ENCODE results near the gene STK16. TPM values are rescaled to one million over a fixed set of nuclear protein-coding genes. Genes with fewer than 3 reads are reported as not detected.
"Not testable (repeated sequence)": the region's sequence is repeated elsewhere in the genome, so short reads cannot be mapped to it uniquely, and the experiment has no call there.

The STK16 gene
- total and polyA plus RNA-seq, 7 experiments from 2014 or later = 17.4 to 35.0 (median 21.8) TPM

GRCh38 chr2:219201331-219201730 lies 43.9 kb upstream of the STK16 start:
- H3K4me1 ChIP-seq (ENCODE audit: control insufficient read depth in 2 of 2, insufficient read depth in 2 of 2, low read length in 2 of 2) = peaks cover 10 to 15% of the 10 kb centered on the region in 2 donors
- ATAC-seq; H3K4me3 ChIP-seq (ENCODE audit: low read length); H3K27me3 ChIP-seq (ENCODE audit: control insufficient read depth in 2 of 2, insufficient read depth in 2 of 2, low read length in 2 of 2); H3K9me3 ChIP-seq (ENCODE audit: control insufficient read depth in 2 of 3, low read length in 3 of 3); H3K36me3 ChIP-seq (ENCODE audit: control insufficient read depth in 2 of 3, insufficient read depth in 3 of 3, low read length in 3 of 3); H3K9me3 Mint-ChIP-seq; intact Hi-C loops (cut with micrococcal nuclease); H3K4me3 Mint-ChIP-seq; H3K27ac ChIP-seq (ENCODE audit: low read depth, low read length); H3K36me3 Mint-ChIP-seq: not testable (repeated sequence)
- DNase-seq = peak in 1 of 9 donors; percentile 9
- peaks cover 10 to 26% (median 16%) of the 10 kb centered on the region in 7 donors for H3K4me1 Mint-ChIP-seq
- CTCF ChIA-PET = interaction anchor here (1.3 kb wide), 1 partner anchor 80 kb away, joined by 3 read pairs; no protein-coding TSS in a partner anchor
- peaks cover 0 to 12% (median 8%) of the 10 kb centered on the region in 5 donors for H3K27me3 Mint-ChIP-seq
- POLR2A ChIA-PET = interaction anchor here (2.9 to 17.4 kb wide), 3 partner anchors 10 to 28 kb away, joined by 11 to 343 read pairs (median 21); partner anchors contain the start of genes CNPPD1 and SLC23A3
- peak overlapping the region in 1 of 9 donors; percentile 37 for H3K27ac Mint-ChIP-seq

GRCh38 chr2:219204425-219205164 lies 40.7 kb upstream of the STK16 start:
- intact Hi-C loops (cut with micrococcal nuclease) = loop anchor here (5.0 kb wide), 3 partner anchors 293 to 393 kb away; partner anchors contain the start of genes CHPF (in 1 of the 2), GMPPA (in 1 of the 2), STK11IP (in 1 of the 2) and TMEM198 (in 1 of the 2)
- peak overlapping the region in 2 of 10 donors; percentile 51 to 92 for H3K4me3 Mint-ChIP-seq

GRCh38 chr2:219205165-219205538 lies 40.1 kb upstream of the STK16 start:
- Histone ChIP-seq H3K4me3 (ENCODE audit: low read length) (no peak overlapping the region), H3K27me3 (ENCODE audit: control insufficient read depth in 2 of 2, insufficient read depth in 2 of 2, low read length in 2 of 2) (no peaks in the 10 kb centered on the region), H3K4me1 (ENCODE audit: control insufficient read depth in 2 of 2, insufficient read depth in 2 of 2, low read length in 2 of 2) (peaks cover 13 to 19% of the 10 kb centered on the region in 2 donors), H3K27ac (ENCODE audit: low read depth, low read length) (no peak overlapping the region), H3K9me3 (ENCODE audit: control insufficient read depth in 2 of 3, low read length in 3 of 3) (no peaks in the 10 kb centered on the region), H3K36me3 (ENCODE audit: control insufficient read depth in 2 of 3, insufficient read depth in 3 of 3, low read length in 3 of 3) (peaks cover 9 to 19% (median 11%) of the 10 kb centered on the region in 3 experiments)
- no peak for ATAC-seq
- H3K4me3 Mint-ChIP-seq = peak overlapping the region in 6 of 10 donors; percentile 26 to 98 (median 36)
- peaks cover 0 to 16% (median 0%) of the 10 kb centered on the region in 5 donors for H3K36me3 Mint-ChIP-seq
- DNase-seq = peak in 1 of 9 donors; percentile 15
- peaks cover 9 to 43% (median 37%) of the 10 kb centered on the region in 7 donors for H3K4me1 Mint-ChIP-seq
- H3K27ac Mint-ChIP-seq = peak overlapping the region in 8 of 9 donors; percentile 21 to 99 (median 77)
- ChIA-PET CTCF (interaction anchor here (1.4 kb wide), 2 partner anchors 23 to 90 kb away, joined by 3 to 4 read pairs; no protein-coding TSS in a partner anchor), POLR2A (interaction anchor here (1.1 to 17.4 kb wide), 7 partner anchors 10 to 90 kb away, joined by 3 to 343 read pairs (median 21); partner anchors contain the start of genes CNPPD1, DNAJB2 and SLC23A3)
- H3K27me3 Mint-ChIP-seq = no peaks in the 10 kb centered on the region
- intact Hi-C loops (cut with micrococcal nuclease) = loop anchor here (5.0 kb wide), 3 partner anchors 292 to 392 kb away; partner anchors contain the start of genes CHPF (in 1 of the 2), GMPPA (in 1 of the 2), STK11IP (in 1 of the 2) and TMEM198 (in 1 of the 2)
- H3K9me3 Mint-ChIP-seq = peaks cover 0 to 5% (median 0%) of the 10 kb centered on the region in 11 donors

More at GRCh38 chr2:219204425-219205164, 40.7 kb upstream of the STK16 start:
- DNase-seq (peak in 1 of 9 donors; percentile 16), ATAC-seq (no peak)
- Histone ChIP-seq H3K4me1 (ENCODE audit: control insufficient read depth in 2 of 2, insufficient read depth in 2 of 2, low read length in 2 of 2) (peaks cover 17 to 19% of the 10 kb centered on the region in 2 donors), H3K27me3 (ENCODE audit: control insufficient read depth in 2 of 2, insufficient read depth in 2 of 2, low read length in 2 of 2) (no peaks in the 10 kb centered on the region), H3K9me3 (ENCODE audit: control insufficient read depth in 2 of 3, low read length in 3 of 3) (no peaks in the 10 kb centered on the region), H3K27ac (ENCODE audit: low read depth, low read length) (no peak overlapping the region), H3K36me3 (ENCODE audit: control insufficient read depth in 2 of 3, insufficient read depth in 3 of 3, low read length in 3 of 3) (peaks cover 9 to 19% (median 11%) of the 10 kb centered on the region in 3 experiments), H3K4me3 (ENCODE audit: low read length) (no peak overlapping the region)
- Mint-ChIP-seq H3K4me1 (peaks cover 10 to 40% (median 36%) of the 10 kb centered on the region in 7 donors), H3K27ac (peak overlapping the region in 6 of 9 donors; percentile 26 to 96 (median 56)), H3K36me3 (peaks cover 0 to 16% (median 0%) of the 10 kb centered on the region in 5 donors), H3K27me3 (peaks cover 0 to 2% (median under 1%) of the 10 kb centered on the region in 5 donors), H3K9me3 (peaks cover 0 to 5% (median 0%) of the 10 kb centered on the region in 11 donors)
- POLR2A ChIA-PET = interaction anchor here (0.7 to 17.4 kb wide), 7 partner anchors 19 to 93 kb away, joined by 3 to 343 read pairs (median 5); partner anchors contain the start of genes CNPPD1, DNAJB2 and SLC23A3
- CTCF ChIA-PET = interaction anchor here (1.0 to 2.5 kb wide), 2 partner anchors 34 to 46 kb away, joined by 3 to 9 read pairs; no protein-coding TSS in a partner anchor

GRCh38 chr2:219205981-219206327 lies 39.3 kb upstream of the STK16 start:
- H3K4me1 ChIP-seq (ENCODE audit: control insufficient read depth in 2 of 2, insufficient read depth in 2 of 2, low read length in 2 of 2) = peaks cover 15 to 23% of the 10 kb centered on the region in 2 donors
- peak overlapping the region; percentile 98 for H3K4me3 ChIP-seq (ENCODE audit: low read length)
- H3K36me3 ChIP-seq (ENCODE audit: control insufficient read depth in 2 of 3, insufficient read depth in 3 of 3, low read length in 3 of 3) = peaks cover 9 to 19% (median 11%) of the 10 kb centered on the region in 3 experiments
- intact Hi-C loops (cut with micrococcal nuclease) = loop anchor here (1.0 to 5.0 kb wide), 19 partner anchors 12 to 547 kb away; partner anchors contain the start of genes ANKZF1 (in 2 of the 2), ATG9A (in 2 of the 2), DNAJB2 (in 2 of the 2) and GLB1L (in 2 of the 2)
- Mint-ChIP-seq H3K4me3 (peak overlapping the region; percentile 77 to 98 (median 94)), H3K27me3 (no peaks in the 10 kb centered on the region), H3K27ac (peak overlapping the region; percentile 96 to 99 (median 97)), H3K4me1 (peaks cover 10 to 43% (median 37%) of the 10 kb centered on the region in 7 donors), H3K9me3 (peaks cover 0 to 5% (median 0%) of the 10 kb centered on the region in 11 donors), H3K36me3 (peaks cover 0 to 16% (median 0%) of the 10 kb centered on the region in 5 donors)
- no peaks in the 10 kb centered on the region for H3K27me3 ChIP-seq (ENCODE audit: control insufficient read depth in 2 of 2, insufficient read depth in 2 of 2, low read length in 2 of 2)
- no peak for DNase-seq
- ChIA-PET POLR2A (interaction anchor here (0.8 to 17.4 kb wide), 21 partner anchors 9 to 809 kb away, joined by 3 to 343 read pairs (median 6); partner anchors contain the start of genes ABCB6, ANKZF1, ATG9A and CNPPD1), CTCF (interaction anchor here (0.6 to 4.8 kb wide), 10 partner anchors 10 to 89 kb away, joined by 3 to 54 read pairs (median 4); partner anchors contain the start of gene CNPPD1)
- ATAC-seq = no peak
- H3K27ac ChIP-seq (ENCODE audit: low read depth, low read length) = peak overlapping the region; percentile 92
- H3K9me3 ChIP-seq (ENCODE audit: control insufficient read depth in 2 of 3, low read length in 3 of 3) = no peaks in the 10 kb centered on the region

- POLR2A ChIA-PET = interaction anchor here (0.8 to 17.4 kb wide), 23 partner anchors 8 to 809 kb away, joined by 3 to 343 read pairs (median 6); partner anchors contain the start of genes ABCB6, ANKZF1, ATG9A and CNPPD1
- CTCF ChIA-PET = interaction anchor here (0.6 to 4.8 kb wide), 11 partner anchors 10 to 115 kb away, joined by 3 to 54 read pairs (median 4); partner anchors contain the start of gene CNPPD1
- intact Hi-C loops (cut with micrococcal nuclease) = loop anchor here (1.0 to 5.0 kb wide), 19 partner anchors 12 to 547 kb away; partner anchors contain the start of genes ANKZF1 (in 2 of the 2), ATG9A (in 2 of the 2), DNAJB2 (in 2 of the 2) and GLB1L (in 2 of the 2)
Observed at GRCh38 chr2:219206328-219207133, 38.7 kb upstream of the STK16 start, which contains the start of gene ZFAND2B. ZFAND2B (plus strand) TSS chr2:219206782; CDS start chr2:219206988, 206 bp downstream.

More at GRCh38 chr2:219206328-219207133, 38.7 kb upstream of the STK16 start, which contains the start of gene ZFAND2B:
- H3K36me3 ChIP-seq (ENCODE audit: control insufficient read depth in 2 of 3, insufficient read depth in 3 of 3, low read length in 3 of 3) = peaks cover 9 to 19% (median 11%) of the 10 kb centered on the region in 3 experiments
- peaks cover 15 to 48% (median 43%) of the 10 kb centered on the region in 7 donors for H3K4me1 Mint-ChIP-seq
- H3K27ac ChIP-seq (ENCODE audit: low read depth, low read length) = peak within 1 kb of the TSS; percentile 92
- peaks cover 0 to 16% (median 0%) of the 10 kb centered on the region in 5 donors for H3K36me3 Mint-ChIP-seq
- peaks cover 20 to 28% of the 10 kb centered on the region in 2 donors for H3K4me1 ChIP-seq (ENCODE audit: control insufficient read depth in 2 of 2, insufficient read depth in 2 of 2, low read length in 2 of 2)
- H3K4me3 ChIP-seq (ENCODE audit: low read length) = peak within 1 kb of the TSS; percentile 98
- H3K27ac Mint-ChIP-seq = peak within 1 kb of the TSS; percentile 96 to 99 (median 97)
- no peaks in the 10 kb centered on the region for H3K9me3 ChIP-seq (ENCODE audit: control insufficient read depth in 2 of 3, low read length in 3 of 3)
- ATAC-seq (peak; percentile 96), DNase-seq (peak; percentile 92 to 98 (median 96))
- H3K4me3 Mint-ChIP-seq = peak within 1 kb of the TSS; percentile 77 to 98 (median 94)
- no peaks in the 10 kb centered on the region for H3K27me3 Mint-ChIP-seq
- H3K9me3 Mint-ChIP-seq = peaks cover 0 to 5% (median 0%) of the 10 kb centered on the region in 11 donors
- no peaks in the 10 kb centered on the region for H3K27me3 ChIP-seq (ENCODE audit: control insufficient read depth in 2 of 2, insufficient read depth in 2 of 2, low read length in 2 of 2)

Measured in naive thymus-derived CD4-positive, alpha-beta T cell (primary cell).